A549 (cell line): Measurements from ENCODE around the gene CPNE1. TPM values are rescaled to one million over a fixed set of nuclear protein-coding genes. Genes with fewer than 3 reads are reported as not detected.
"Not testable (repeated sequence)": the region's sequence is repeated elsewhere in the genome, so short reads cannot be mapped to it uniquely, and the experiment has no call there.

Experiments used
- ATAC-seq, 2 experiments: fragments of 200-7000 bp in 1 of 2; fragments of >200 bp in 1 of 2; cut with Nextera tagmentation in 1 of 2; cut with Tn5 transposase in 1 of 2; 3 replicates each; pipeline versions ENCODE4 v1.8.0 to v1.9.1; 2018 to 2020; ENCODE audit warnings: mild to moderate bottlenecking in 1 of 2, moderate library complexity in 1 of 2
- CTCF ChIA-PET: fragments of 300-600 bp; sonication (Branson Sonifier 250); formaldehyde crosslinking; extraction: SDS; loops from one replicate; lab custom pipeline; 2021; ENCODE audit warnings: antibody characterized with exemption, inconsistent platforms; lab: Yijun Ruan, JAX
- POLR2A ChIA-PET: fragments of 350-600 bp; formaldehyde crosslinking; extraction: SDS; loops from one replicate; lab custom pipeline; 2021; ENCODE audit warnings: antibody characterized with exemption, inconsistent platforms; lab: Yijun Ruan, JAX
- DNase-seq, 2 experiments: peaks; one replicate each; pipeline versions ENCODE4 v3.0.0 to v3.0.0-alpha.2; 2011 to 2016; ENCODE audit warnings: low read depth in 1 of 2, low spot score in 1 of 2
- FAIRE-seq: peaks from 2 replicates; lab custom pipeline; 2011; peaks lifted over from hg19 to GRCh38; lab: Jason Lieb, UNC
- H3K27ac ChIP-seq, 2 experiments: fragments of >200 bp; sonication (Bioruptor Twin); formaldehyde crosslinking; 3 replicates each; pipeline ENCODE4 v1.5.1; 2016 to 2017
- H3K4me1 ChIP-seq: fragments of >200 bp; sonication (Bioruptor Twin); formaldehyde crosslinking; 3 replicates; pipeline ENCODE4 v1.6.1; 2016
- H3K4me2 ChIP-seq: fragments of >200 bp; sonication (Bioruptor Twin); formaldehyde crosslinking; 3 replicates; pipeline ENCODE4 v1.6.1; 2016
- H3K4me3 ChIP-seq: fragments of >200 bp; sonication (Bioruptor Twin); formaldehyde crosslinking; 3 replicates; pipeline ENCODE4 v1.5.1; 2016
- H3K9me3 ChIP-seq: fragments of >200 bp; sonication (Bioruptor Twin); formaldehyde crosslinking; 3 replicates; pipeline ENCODE4 v1.6.1; 2016
- EP300 ChIP-seq, 2 experiments: fragments of >200 bp; sonication (Bioruptor Twin); formaldehyde crosslinking; IDR thresholded peaks; 2 replicates in 1 of 2; 3 replicates in 1 of 2; pipeline ENCODE4 v1.6.1; 2016 to 2017
- FOSB ChIP-seq: fragments of 250-450 bp; sonication (Bioruptor Pico); IDR thresholded peaks from 2 replicates; pipeline ENCODE4 v1.5.0; 2020; ENCODE audit warnings: mild to moderate bottlenecking, moderate library complexity
- HOXA7 ChIP-seq: fragments of 250-450 bp; sonication (Bioruptor Pico); IDR thresholded peaks from 2 replicates; pipeline ENCODE4 v1.5.0; 2020; ENCODE audit warnings: mild to moderate bottlenecking, moderate library complexity
- MAFK ChIP-seq: fragments of 450-650 bp; IDR thresholded peaks from 2 replicates; pipeline ENCODE4 v1.6.1; 2014; ENCODE audit not compliant: partially characterized antibody
- PBX3 ChIP-seq: IDR thresholded peaks from 2 replicates; pipeline ENCODE4 v1.6.1; 2012
- POLR2AphosphoS2 ChIP-seq: conservative IDR thresholded peaks from 2 replicates; pipeline ENCODE4 v1.6.1; 2012; ENCODE audit warnings: low read length, improper control_type of control experiment, inconsistent platforms
- SREBF2 ChIP-seq: fragments of 450-650 bp; IDR thresholded peaks from 2 replicates; pipeline ENCODE4 v1.6.1; 2014; ENCODE audit warnings: mild to moderate bottlenecking, moderate library complexity
- TFCP2L1 ChIP-seq: fragments of 250-450 bp; sonication (Bioruptor Pico); IDR thresholded peaks from 2 replicates; pipeline ENCODE4 v1.5.0; 2021; ENCODE audit warnings: mild to moderate bottlenecking
- ZNF302 ChIP-seq: fragments of 250-450 bp; sonication (Bioruptor Pico); IDR thresholded peaks from 2 replicates; pipeline ENCODE4 v1.9.0; 2021; ENCODE audit warnings: inconsistent platforms, mild to moderate bottlenecking, moderate library complexity
- ZSCAN20 ChIP-seq: fragments of 250-450 bp; sonication (Bioruptor Pico); IDR thresholded peaks from 2 replicates; pipeline ENCODE4 v1.8.0; 2022; ENCODE audit warnings: mild to moderate bottlenecking, moderate library complexity
- WGBS: methylation state at CpG from one replicate; pipeline ENCODE4 v1.1.6; 2017; ENCODE audit errors: missing lambda C conversion rate; 5-methylcytosine and 5-hydroxymethylcytosine counted together
- polyA plus RNA-seq, 4 experiments: library from polyadenylated mRNA; depleted of rRNA in 3 of 4; stranded (reverse); fragments of >200 nt; fragmentation: RNase III in 1 of 4; extraction: RNeasy Plus Mini Kit Qiagen cat#74134 plus additional on column Dnase treatment in 1 of 4; gene quantifications; 2 replicates in 3 of 4; 3 replicates in 1 of 4; pipeline ENCODE4 v1.2.3, GENCODE V29; 2011 to 2017

Gene CPNE1
- polyA plus RNA-seq, 2 of the 4 experiments (the other 2 are of a cell fraction) = 199 to 244 TPM

- POLR2A ChIA-PET = interaction anchor here (0.6 kb wide), 1 partner anchor 24 kb away, joined by 3 read pairs; no protein-coding TSS in a partner anchor
- WGBS = 90% methylated on average over 11 of the region's 11 CpGs
Observed at GRCh38 chr20:35705894-35706293, 41.2 kb upstream of the CPNE1 start.

GRCh38 chr20:35704514-35705261 is 40.0 kb upstream of the CPNE1 start:
- peaks cover 17% of the 10 kb centered on the region; the same call in 2 of the 3 replicates for H3K4me1 ChIP-seq
- FAIRE-seq = no peak
- TF ChIP-seq EP300 (IDR thresholded peaks at IDR 0.05) (no peak), FOSB (CRISPR knock-in tag) (peak; percentile 46; the same call in 1 of the 2 replicates), HOXA7 (no peak), PBX3 (no peak), ZNF302 (CRISPR knock-in tag) (no peak)
- TF ChIP-seq, all 56 proteins: peak for 1
- Histone ChIP-seq H3K9me3 (no peaks in the 10 kb centered on the region), H3K4me2 (no peak overlapping the region), H3K27ac (no peak overlapping the region), H3K4me3 (no peak overlapping the region)
- POLR2A ChIA-PET = interaction anchor here (1.4 kb wide), 1 partner anchor 38 kb away, joined by 4 read pairs; the partner anchor contains the start of gene RBM39
- CTCF ChIA-PET = interaction anchor here (1.0 to 2.1 kb wide), 3 partner anchors 10 to 180 kb away, joined by 3 to 7 read pairs (median 5); no protein-coding TSS in a partner anchor
- DNase-seq (no peak), ATAC-seq (no peak)
- 91% methylated on average over 5 of the region's 5 CpGs for WGBS

More at GRCh38 chr20:35705894-35706293, 41.2 kb upstream of the CPNE1 start:
- not testable (repeated sequence) for H3K27ac ChIP-seq, FAIRE-seq, ATAC-seq, H3K4me3 ChIP-seq, H3K9me3 ChIP-seq, H3K4me2 ChIP-seq, DNase-seq
- CTCF ChIA-PET = interaction anchor here (0.6 to 2.1 kb wide), 6 partner anchors 9 to 248 kb away, joined by 3 to 7 read pairs (median 5); partner anchors contain the start of gene SCAND1
- TF ChIP-seq POLR2AphosphoS2 = 0 out of 2 replicates have a peak, but pooled peaks have one; percentile 71
- peaks cover 19% of the 10 kb centered on the region; the same call in 2 of the 3 replicates for H3K4me1 ChIP-seq

DNA sequence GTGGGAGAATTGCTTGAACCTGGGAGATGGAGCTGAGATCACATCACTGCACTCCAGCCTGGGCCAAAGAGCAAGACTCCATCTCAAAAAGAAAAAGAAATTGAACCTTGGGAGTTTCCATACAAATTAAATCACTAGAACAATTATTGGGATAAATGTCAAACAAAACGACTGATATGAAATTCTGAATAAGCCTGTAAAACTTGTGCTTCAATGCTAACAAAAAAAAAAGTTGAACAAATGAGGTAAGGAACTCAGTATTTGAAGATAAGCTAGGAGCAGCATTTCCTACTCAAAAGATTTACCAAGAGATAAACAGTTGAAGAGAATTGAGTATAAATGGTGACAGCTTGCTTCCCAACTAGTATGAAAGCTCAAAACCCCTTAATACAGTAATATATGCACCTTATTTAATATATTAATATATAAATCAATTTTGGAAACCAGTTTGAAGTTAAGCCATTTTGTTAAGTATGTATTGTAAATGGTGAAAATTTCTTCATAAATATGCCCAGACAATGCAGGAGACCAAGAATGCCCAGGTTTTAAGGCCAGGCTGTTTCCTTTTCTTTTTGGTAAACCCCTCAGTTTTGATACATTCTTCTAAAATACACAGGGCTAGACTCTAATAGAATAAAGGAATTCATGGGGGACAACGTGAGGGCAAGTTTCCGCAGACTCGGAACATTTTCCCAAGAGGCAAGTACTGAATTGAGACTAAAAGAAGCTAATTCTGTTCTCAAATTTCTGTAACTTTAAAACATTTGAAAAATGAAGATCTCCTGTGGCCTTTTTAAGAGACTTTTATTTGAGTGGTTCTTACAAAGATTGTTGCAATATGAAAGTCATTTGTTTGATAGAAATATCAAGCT is 38.4 kb upstream of the CPNE1 start:
- DNase-seq (no peak), FAIRE-seq (no peak), ATAC-seq (no peak)
- Histone ChIP-seq H3K4me2 (no peak overlapping the region), H3K4me1 (peaks cover 22% of the 10 kb centered on the region), H3K4me3 (no peak overlapping the region), H3K9me3 (no peaks in the 10 kb centered on the region), H3K27ac (no peak overlapping the region)
- TF ChIP-seq TFCP2L1 (CRISPR knock-in tag) (0 out of 2 replicates have a peak, but pooled peaks have one; percentile 18), ZSCAN20 (no peak), POLR2AphosphoS2 (0 out of 2 replicates have a peak, but pooled peaks have one; percentile 29)
- CTCF ChIA-PET = interaction anchor here (0.6 to 1.3 kb wide), 5 partner anchors 9 to 1117 kb away, joined by 3 to 4 read pairs (median 3); partner anchors contain the start of gene RBM39
- POLR2A ChIA-PET = interaction anchor here (0.7 to 1.0 kb wide), 5 partner anchors 16 to 181 kb away, joined by 3 to 4 read pairs (median 3); partner anchors contain the start of gene RBM39
- 79% methylated on average over 4 of the region's 4 CpGs for WGBS

DNA sequence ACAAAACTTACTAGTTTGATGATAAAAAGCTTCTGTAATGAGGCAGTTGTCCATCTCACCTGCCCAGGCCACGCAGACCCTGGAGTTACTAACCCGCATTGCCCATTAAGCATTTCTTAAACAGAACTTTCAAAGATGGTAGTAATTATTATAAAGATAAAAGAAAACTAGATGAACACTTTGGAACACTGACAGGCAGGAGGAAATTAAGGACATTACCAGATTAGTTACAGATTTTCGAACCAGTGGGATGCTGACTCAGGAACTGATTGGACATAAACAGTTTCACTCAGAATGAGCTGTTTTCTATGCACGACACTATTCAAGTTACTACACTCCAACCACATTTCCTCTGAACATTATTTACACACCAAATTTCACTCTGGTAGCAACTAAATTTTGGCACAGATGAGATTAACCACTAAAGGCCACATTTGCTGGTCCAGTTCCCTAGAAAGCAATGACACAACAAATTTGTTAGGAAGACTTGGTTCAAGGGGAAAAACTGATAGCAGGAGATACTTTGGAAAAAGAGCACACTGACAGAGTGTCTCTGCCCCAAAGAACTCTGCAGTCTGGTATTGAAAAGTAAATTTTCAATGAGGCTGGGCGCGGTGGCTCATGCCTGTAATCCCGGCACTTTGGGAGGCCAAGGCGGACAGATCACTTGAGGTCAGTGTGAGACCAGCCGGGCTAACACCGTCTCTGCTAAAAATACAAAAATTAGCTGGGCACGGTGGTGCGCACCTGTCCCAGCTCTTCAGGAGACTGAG is 37.5 kb upstream of the CPNE1 start:
- Histone ChIP-seq H3K27ac (no peak overlapping the region), H3K4me2 (no peak overlapping the region), H3K9me3 (no peaks in the 10 kb centered on the region), H3K4me3 (no peak overlapping the region), H3K4me1 (peaks cover 28% of the 10 kb centered on the region)
- ChIA-PET CTCF (interaction anchor here (0.6 to 2.1 kb wide), 4 partner anchors 8 to 181 kb away, joined by 3 to 8 read pairs (median 4); partner anchors contain the start of gene RBM39), POLR2A (interaction anchor here (0.7 to 1.3 kb wide), 4 partner anchors 8 to 40 kb away, joined by 3 to 4 read pairs (median 3); partner anchors contain the start of gene RBM39)
- DNase-seq (no peak), ATAC-seq (no peak), FAIRE-seq (no peak)
- TF ChIP-seq MAFK (peak; percentile 42), POLR2AphosphoS2 (peak; percentile 91), SREBF2 (no peak)
- 90% methylated on average over 12 of the region's 12 CpGs for WGBS
